ENCODE measurements around the gene MYOM3.

MYOM3 gene

GRCh38 chr1:24057171-24057570, 54.8 kb downstream of the MYOM3 start:
- Histone ChIP-seq H3K79me1 (ENCODE audit: low read depth, low read length) (peaks cover 2% of the 10 kb centered on the region), H3K27ac (replicated peaks; ENCODE audit: low read length) (no peak overlapping the region), H2BK120ac (ENCODE audit: low read depth, low read length) (no peak overlapping the region), H3K23ac (ENCODE audit: low read depth, low read length, poor library complexity) (no peak overlapping the region), H2AFZ (ENCODE audit: low read length) (no peak overlapping the region), H4K91ac (ENCODE audit: low read depth, low read length, poor library complexity) (no peak overlapping the region), H2BK5ac (ENCODE audit: low read length) (no peak overlapping the region), H2AK5ac (ENCODE audit: low read depth, low read length) (no peak overlapping the region), H3K4me2 (ENCODE audit: insufficient read depth, low read length, poor library complexity, severe bottlenecking) (no peak overlapping the region), H3K4me3 (ENCODE audit: low read length in 2 of 2) (no peak overlapping the region), H3K9ac (ENCODE audit: low read depth, low read length, poor library complexity) (peak overlapping the region; percentile 36), H3K9me3 (replicated peaks in 1 of 2; ENCODE audit: control insufficient read depth in 2 of 2, insufficient read depth in 1 of 2, low read depth in 1 of 2, low read length in 2 of 2) (peaks cover 0 to under 1% of the 10 kb centered on the region in 2 donors), H4K8ac (ENCODE audit: low read depth, low read length) (no peak overlapping the region), H3K18ac (ENCODE audit: low read length) (peak overlapping the region; percentile 21), H3K14ac (ENCODE audit: low read length) (no peak overlapping the region), H3K36me3 (replicated peaks in 1 of 2; ENCODE audit: control insufficient read depth in 2 of 2, insufficient read depth in 2 of 2, low read length in 2 of 2) (no peaks in the 10 kb centered on the region), H2BK12ac (ENCODE audit: low read length) (no peak overlapping the region), H3K4me1 (ENCODE audit: control insufficient read depth in 2 of 2, insufficient read depth in 1 of 2, low read depth in 1 of 2, low read length in 2 of 2) (peaks cover 0 to 2% of the 10 kb centered on the region in 2 donors), H2BK15ac (ENCODE audit: low read length) (no peak overlapping the region), H3K27me3 (ENCODE audit: control insufficient read depth in 3 of 3, insufficient read depth in 3 of 3, low read depth in 1 of 3, low read length in 3 of 3) (no peaks in the 10 kb centered on the region), H3K4ac (ENCODE audit: low read length) (no peak overlapping the region)
- no peak for DNase-seq (ENCODE audit: low spot score)
- whole genome bisulfite sequencing, 2 donors (ENCODE audit: extremely low coverage in 2 of 2, insufficient read length in 2 of 2, insufficient replicate concordance in 1 of 2), result no CpG with 5 or more reads among the region's 13 CpGs

- Histone ChIP-seq H3K9ac (ENCODE audit: low read depth, low read length, poor library complexity) (no peak overlapping the region), H3K4me1 (ENCODE audit: control insufficient read depth in 2 of 2, insufficient read depth in 1 of 2, low read depth in 1 of 2, low read length in 2 of 2) (peaks cover 0 to 2% of the 10 kb centered on the region in 2 donors), H2BK5ac (ENCODE audit: low read length) (no peak overlapping the region), H3K23ac (ENCODE audit: low read depth, low read length, poor library complexity) (peak overlapping the region; percentile 77), H3K4me2 (ENCODE audit: insufficient read depth, low read length, poor library complexity, severe bottlenecking) (no peak overlapping the region), H2AFZ (ENCODE audit: low read length) (no peak overlapping the region), H3K27ac (replicated peaks; ENCODE audit: low read length) (no peak overlapping the region), H2BK120ac (ENCODE audit: low read depth, low read length) (no peak overlapping the region), H3K36me3 (replicated peaks in 1 of 2; ENCODE audit: control insufficient read depth in 2 of 2, insufficient read depth in 2 of 2, low read length in 2 of 2) (no peaks in the 10 kb centered on the region), H2BK12ac (ENCODE audit: low read length) (no peak overlapping the region), H4K91ac (ENCODE audit: low read depth, low read length, poor library complexity) (no peak overlapping the region), H2AK5ac (ENCODE audit: low read depth, low read length) (no peak overlapping the region), H3K9me3 (replicated peaks in 1 of 2; ENCODE audit: control insufficient read depth in 2 of 2, insufficient read depth in 1 of 2, low read depth in 1 of 2, low read length in 2 of 2) (no peaks in the 10 kb centered on the region), H3K18ac (ENCODE audit: low read length) (no peak overlapping the region), H3K27me3 (ENCODE audit: control insufficient read depth in 3 of 3, insufficient read depth in 3 of 3, low read depth in 1 of 3, low read length in 3 of 3) (peaks cover 0 to 3% (median 0%) of the 10 kb centered on the region in 3 experiments), H2BK15ac (ENCODE audit: low read length) (no peak overlapping the region), H3K4me3 (ENCODE audit: low read length in 2 of 2) (no peak overlapping the region), H4K8ac (ENCODE audit: low read depth, low read length) (no peak overlapping the region), H3K4ac (ENCODE audit: low read length) (no peak overlapping the region), H3K79me1 (ENCODE audit: low read depth, low read length) (peaks cover 2% of the 10 kb centered on the region), H3K14ac (ENCODE audit: low read length) (no peak overlapping the region)
- no peak for DNase-seq (ENCODE audit: low spot score)
- no CpG with 5 or more reads among the region's 8 CpGs for WGBS, 2 donors (ENCODE audit: extremely low coverage in 2 of 2, insufficient read length in 2 of 2, insufficient replicate concordance in 1 of 2)
These were observed 56.3 kb downstream of the MYOM3 start for GRCh38 chr1:24055681-24056080.

GRCh38 chr1:24052220-24052619, 59.7 kb downstream of the MYOM3 start:
- Histone ChIP-seq H2AK5ac (ENCODE audit: low read depth, low read length) (no peak overlapping the region), H3K27me3 (ENCODE audit: control insufficient read depth in 3 of 3, insufficient read depth in 3 of 3, low read depth in 1 of 3, low read length in 3 of 3) (peaks cover 0 to 3% (median 0%) of the 10 kb centered on the region in 3 experiments), H2BK15ac (ENCODE audit: low read length) (no peak overlapping the region), H2BK5ac (ENCODE audit: low read length) (no peak overlapping the region), H3K4me1 (ENCODE audit: control insufficient read depth in 2 of 2, insufficient read depth in 1 of 2, low read depth in 1 of 2, low read length in 2 of 2) (peaks cover 0 to under 1% of the 10 kb centered on the region in 2 donors), H3K4ac (ENCODE audit: low read length) (no peak overlapping the region), H3K79me1 (ENCODE audit: low read depth, low read length) (peaks cover 2% of the 10 kb centered on the region), H2AFZ (ENCODE audit: low read length) (no peak overlapping the region), H3K4me2 (ENCODE audit: insufficient read depth, low read length, poor library complexity, severe bottlenecking) (no peak overlapping the region), H3K36me3 (replicated peaks in 1 of 2; ENCODE audit: control insufficient read depth in 2 of 2, insufficient read depth in 2 of 2, low read length in 2 of 2) (no peaks in the 10 kb centered on the region), H2BK120ac (ENCODE audit: low read depth, low read length) (no peak overlapping the region), H4K8ac (ENCODE audit: low read depth, low read length) (no peak overlapping the region), H3K23ac (ENCODE audit: low read depth, low read length, poor library complexity) (no peak overlapping the region), H3K9me3 (replicated peaks in 1 of 2; ENCODE audit: control insufficient read depth in 2 of 2, insufficient read depth in 1 of 2, low read depth in 1 of 2, low read length in 2 of 2) (no peaks in the 10 kb centered on the region), H2BK12ac (ENCODE audit: low read length) (no peak overlapping the region), H3K9ac (ENCODE audit: low read depth, low read length, poor library complexity) (no peak overlapping the region), H4K91ac (ENCODE audit: low read depth, low read length, poor library complexity) (no peak overlapping the region), H3K27ac (replicated peaks; ENCODE audit: low read length) (no peak overlapping the region), H3K14ac (ENCODE audit: low read length) (no peak overlapping the region), H3K4me3 (ENCODE audit: low read length in 2 of 2) (no peak overlapping the region), H3K18ac (ENCODE audit: low read length) (no peak overlapping the region)
- DNase-seq (ENCODE audit: low spot score), result no peak
- WGBS, 2 donors (ENCODE audit: extremely low coverage in 2 of 2, insufficient read length in 2 of 2, insufficient replicate concordance in 1 of 2), result no CpG with 5 or more reads among the region's 6 CpGs

GRCh38 chr1:24051206-24051945, 60.6 kb downstream of the MYOM3 start:
- no CpG with 5 or more reads among the region's 7 CpGs for WGBS, 2 donors (ENCODE audit: extremely low coverage in 2 of 2, insufficient read length in 2 of 2, insufficient replicate concordance in 1 of 2)
- Histone ChIP-seq H3K18ac (ENCODE audit: low read length) (no peak overlapping the region), H3K14ac (ENCODE audit: low read length) (no peak overlapping the region), H3K36me3 (replicated peaks in 1 of 2; ENCODE audit: control insufficient read depth in 2 of 2, insufficient read depth in 2 of 2, low read length in 2 of 2) (no peaks in the 10 kb centered on the region), H3K27me3 (ENCODE audit: control insufficient read depth in 3 of 3, insufficient read depth in 3 of 3, low read depth in 1 of 3, low read length in 3 of 3) (peaks cover 0 to 3% (median 0%) of the 10 kb centered on the region in 3 experiments), H2BK15ac (ENCODE audit: low read length) (no peak overlapping the region), H2BK120ac (ENCODE audit: low read depth, low read length) (no peak overlapping the region), H3K9ac (ENCODE audit: low read depth, low read length, poor library complexity) (no peak overlapping the region), H3K79me1 (ENCODE audit: low read depth, low read length) (no peaks in the 10 kb centered on the region), H4K8ac (ENCODE audit: low read depth, low read length) (no peak overlapping the region), H3K4me2 (ENCODE audit: insufficient read depth, low read length, poor library complexity, severe bottlenecking) (no peak overlapping the region), H2BK12ac (ENCODE audit: low read length) (no peak overlapping the region), H3K23ac (ENCODE audit: low read depth, low read length, poor library complexity) (no peak overlapping the region), H4K91ac (ENCODE audit: low read depth, low read length, poor library complexity) (no peak overlapping the region), H2AFZ (ENCODE audit: low read length) (no peak overlapping the region), H3K4ac (ENCODE audit: low read length) (no peak overlapping the region), H2BK5ac (ENCODE audit: low read length) (no peak overlapping the region), H2AK5ac (ENCODE audit: low read depth, low read length) (no peak overlapping the region), H3K27ac (replicated peaks; ENCODE audit: low read length) (no peak overlapping the region), H3K4me1 (ENCODE audit: control insufficient read depth in 2 of 2, insufficient read depth in 1 of 2, low read depth in 1 of 2, low read length in 2 of 2) (peaks cover 0 to 2% of the 10 kb centered on the region in 2 donors), H3K9me3 (replicated peaks in 1 of 2; ENCODE audit: control insufficient read depth in 2 of 2, insufficient read depth in 1 of 2, low read depth in 1 of 2, low read length in 2 of 2) (no peaks in the 10 kb centered on the region), H3K4me3 (ENCODE audit: low read length in 2 of 2) (no peak overlapping the region)
- no peak for DNase-seq (ENCODE audit: low spot score)

Data from neuronal stem cell (in vitro differentiated cells).